Cardiac fibroblast (primary cell): ENCODE measurements around the gene MKX.

ENCODE experiments used
- DNase-seq, 2 donors: peaks; one replicate each; pipeline versions ENCODE4 v3.0.0 to v3.0.0-alpha.2; 2010; ENCODE audit warnings: low read depth in 2 of 2
- H3K4me3 ChIP-seq, 2 donors: replicated peaks in 1 of 2; 1 replicate in 1 of 2; 2 replicates in 1 of 2; pipeline ENCODE4 v1.5.1; 2011; ENCODE audit warnings: low read depth in 2 of 2, low read length in 2 of 2, mild to moderate bottlenecking in 2 of 2, moderate library complexity in 1 of 2
- TF ChIP-seq, protein P1 (sequence below): IDR thresholded peaks from one replicate; pipeline ENCODE4 v1.5.1; 2011; ENCODE audit warnings: low read depth, mild to moderate bottlenecking, low read length, inconsistent platforms

The MKX gene, protein sequence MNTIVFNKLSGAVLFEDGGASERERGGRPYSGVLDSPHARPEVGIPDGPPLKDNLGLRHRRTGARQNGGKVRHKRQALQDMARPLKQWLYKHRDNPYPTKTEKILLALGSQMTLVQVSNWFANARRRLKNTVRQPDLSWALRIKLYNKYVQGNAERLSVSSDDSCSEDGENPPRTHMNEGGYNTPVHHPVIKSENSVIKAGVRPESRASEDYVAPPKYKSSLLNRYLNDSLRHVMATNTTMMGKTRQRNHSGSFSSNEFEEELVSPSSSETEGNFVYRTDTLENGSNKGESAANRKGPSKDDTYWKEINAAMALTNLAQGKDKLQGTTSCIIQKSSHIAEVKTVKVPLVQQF

DNA sequence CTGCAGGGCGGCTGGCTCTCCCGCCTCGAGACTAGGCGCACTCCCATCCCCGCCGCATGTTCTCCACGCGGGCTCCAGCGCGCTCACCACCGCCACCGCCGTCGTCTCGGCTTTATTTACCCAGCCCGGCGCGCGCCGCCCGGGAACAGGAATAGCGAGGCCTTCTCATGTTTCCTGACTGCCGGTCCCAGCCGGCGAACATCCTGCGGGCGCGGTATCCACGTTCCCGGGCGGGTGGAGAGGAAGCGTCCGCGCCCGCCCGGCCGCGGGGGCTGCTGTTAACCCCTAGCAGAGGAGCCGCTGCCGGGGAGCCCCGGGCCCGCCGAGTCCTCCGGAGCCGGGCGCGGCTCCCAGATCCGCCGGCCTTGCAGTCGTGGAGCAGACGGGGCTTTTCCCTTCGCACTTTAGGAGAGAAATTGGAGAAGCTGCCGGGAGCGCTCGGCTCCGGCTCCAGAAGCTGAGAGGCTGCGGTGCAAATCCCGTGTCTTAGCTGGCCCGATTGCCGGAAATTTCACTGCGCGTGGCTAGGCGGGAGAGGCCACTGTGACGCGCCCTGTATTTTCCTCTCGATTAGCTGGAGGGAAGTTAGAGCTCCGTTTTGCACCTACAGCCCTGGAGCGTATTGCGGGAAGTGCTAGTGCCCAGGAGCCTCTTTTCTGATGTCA, at the start of gene MKX:
MKX (minus strand) TSS at position 88 of the 665 bp plus-strand sequence. CDS start 2,404 bp downstream, outside the sequence.
- TF ChIP-seq, protein P1, sequence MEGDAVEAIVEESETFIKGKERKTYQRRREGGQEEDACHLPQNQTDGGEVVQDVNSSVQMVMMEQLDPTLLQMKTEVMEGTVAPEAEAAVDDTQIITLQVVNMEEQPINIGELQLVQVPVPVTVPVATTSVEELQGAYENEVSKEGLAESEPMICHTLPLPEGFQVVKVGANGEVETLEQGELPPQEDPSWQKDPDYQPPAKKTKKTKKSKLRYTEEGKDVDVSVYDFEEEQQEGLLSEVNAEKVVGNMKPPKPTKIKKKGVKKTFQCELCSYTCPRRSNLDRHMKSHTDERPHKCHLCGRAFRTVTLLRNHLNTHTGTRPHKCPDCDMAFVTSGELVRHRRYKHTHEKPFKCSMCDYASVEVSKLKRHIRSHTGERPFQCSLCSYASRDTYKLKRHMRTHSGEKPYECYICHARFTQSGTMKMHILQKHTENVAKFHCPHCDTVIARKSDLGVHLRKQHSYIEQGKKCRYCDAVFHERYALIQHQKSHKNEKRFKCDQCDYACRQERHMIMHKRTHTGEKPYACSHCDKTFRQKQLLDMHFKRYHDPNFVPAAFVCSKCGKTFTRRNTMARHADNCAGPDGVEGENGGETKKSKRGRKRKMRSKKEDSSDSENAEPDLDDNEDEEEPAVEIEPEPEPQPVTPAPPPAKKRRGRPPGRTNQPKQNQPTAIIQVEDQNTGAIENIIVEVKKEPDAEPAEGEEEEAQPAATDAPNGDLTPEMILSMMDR = no peak
- no peak within 1 kb of the TSS for H3K4me3 ChIP-seq
- peak in 1 of 2 donors; percentile 12 for DNase-seq

DNA sequence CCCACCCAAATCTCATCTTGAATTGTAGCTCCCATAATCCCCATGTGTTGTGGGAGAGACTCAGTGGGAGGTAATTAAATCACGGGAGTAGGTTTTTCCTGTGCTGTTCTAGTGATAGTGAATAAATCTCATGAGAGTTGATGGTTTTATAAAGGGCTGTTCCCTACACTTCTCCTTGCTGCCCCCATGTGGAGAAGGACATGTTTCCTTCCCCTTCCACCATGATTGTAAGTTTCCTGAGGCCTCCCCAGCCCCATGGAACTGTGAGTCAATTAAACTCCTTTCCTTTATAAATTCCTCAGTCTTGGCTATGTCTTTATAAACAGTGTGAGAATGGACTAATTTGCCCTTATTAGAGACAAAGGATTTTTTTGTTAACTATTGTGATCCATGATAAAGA, 48.5 kb upstream of the MKX start:
- peak in 1 of 2 donors; percentile 2 for DNase-seq
- H3K4me3 ChIP-seq = no peak overlapping the region
- TF ChIP-seq, protein P1 = no peak

DNA sequence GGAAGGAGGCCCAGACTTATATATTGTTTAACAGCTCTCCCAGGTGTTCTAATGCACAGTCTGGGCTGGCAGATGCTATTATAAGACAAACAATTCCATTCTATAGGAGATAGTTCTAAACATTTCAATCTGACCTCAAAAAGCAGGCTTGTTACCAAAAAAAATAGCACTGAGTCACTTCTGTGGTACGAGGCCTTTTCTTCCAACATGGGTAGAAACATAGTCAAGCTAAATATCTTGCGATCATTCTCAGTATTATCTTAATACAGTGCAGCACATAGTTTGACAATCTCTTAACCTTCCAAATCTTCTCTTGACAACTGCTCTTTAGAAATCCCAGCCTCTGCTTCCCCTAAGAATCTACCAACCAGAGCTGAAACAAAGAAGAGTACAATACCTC, 46.6 kb upstream of the MKX start:
- DNase-seq = no peak
- TF ChIP-seq, protein P1 = no peak
- no peak overlapping the region for H3K4me3 ChIP-seq

DNA sequence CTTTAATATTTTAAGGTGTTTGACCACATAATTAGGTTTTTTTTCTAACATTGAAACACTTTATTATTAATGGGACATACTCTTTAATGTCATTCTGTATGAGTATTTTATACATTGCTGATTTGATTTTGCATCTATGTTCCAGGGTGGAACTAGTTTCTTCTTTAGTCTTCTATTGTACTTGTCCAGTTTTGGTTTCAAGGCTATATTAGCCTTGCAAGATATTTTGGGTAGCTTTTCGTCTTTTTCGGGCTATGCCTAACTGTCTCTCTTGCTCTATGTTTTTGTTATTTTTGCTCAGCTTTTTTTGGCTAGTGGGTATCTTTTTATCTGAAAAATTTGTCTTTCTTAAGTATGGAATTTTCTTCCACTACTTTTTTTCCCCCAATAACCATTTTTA, 38.7 kb upstream of the MKX start:
- H3K4me3 ChIP-seq = no peak overlapping the region
- DNase-seq = no peak
- TF ChIP-seq, protein P1 = no peak

DNA sequence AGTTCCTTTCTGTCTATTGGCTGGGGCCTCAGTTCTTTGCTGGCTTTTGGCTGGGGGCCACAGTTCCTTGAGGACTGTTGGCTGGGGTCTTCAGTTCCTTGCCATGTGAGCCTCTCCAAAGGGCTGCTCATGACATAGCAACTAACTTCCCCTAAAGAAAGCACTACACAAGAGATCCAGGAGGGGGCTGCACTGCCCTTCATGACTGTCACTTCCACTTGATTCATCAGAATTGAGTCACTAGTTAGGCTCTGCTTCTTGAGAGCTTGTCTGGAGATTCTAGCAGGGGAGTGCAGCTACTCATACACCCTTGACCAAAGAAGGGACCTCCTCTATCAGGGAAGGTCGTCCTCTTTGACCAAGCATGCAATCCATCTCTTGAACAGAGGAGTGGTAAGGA, 38.0 kb upstream of the MKX start:
- TF ChIP-seq, protein P1 = no peak
- no peak overlapping the region for H3K4me3 ChIP-seq
- DNase-seq = peak; percentile 5 to 9

DNA sequence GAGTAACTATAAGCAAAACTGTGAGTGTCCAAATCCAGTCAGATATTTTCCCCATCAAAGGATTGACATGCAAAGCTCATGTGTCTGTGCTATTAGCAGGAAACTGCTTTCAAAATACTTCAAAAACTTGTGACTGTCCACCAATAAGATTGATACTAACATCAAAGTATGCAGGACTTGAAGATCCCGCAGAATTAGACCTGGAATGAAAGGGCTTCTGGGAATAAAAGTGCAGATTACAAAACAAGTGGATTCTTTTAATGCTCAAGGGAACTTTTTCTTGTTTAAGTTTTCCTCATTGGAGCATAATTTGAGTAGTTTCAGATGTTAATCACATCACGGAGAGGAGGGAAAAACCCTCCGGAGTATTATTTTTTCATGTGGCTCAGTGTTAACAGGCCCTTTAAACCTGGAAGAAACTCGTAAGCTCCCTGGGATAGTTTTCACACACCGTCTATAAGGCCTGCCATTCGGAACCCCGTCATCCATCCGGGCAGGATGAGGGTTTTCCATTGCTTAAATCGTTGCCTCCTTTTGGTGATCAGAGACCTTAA, 33.9 kb upstream of the MKX start:
- TF ChIP-seq, protein P1 = no peak
- H3K4me3 ChIP-seq = no peak overlapping the region
- DNase-seq = no peak
